B cell (primary cell): ENCODE results near the gene PLCL1. TPM values are rescaled to one million over a fixed set of nuclear protein-coding genes. Genes with fewer than 3 reads are reported as not detected.

Experiments
- ATAC-seq: fragments of 200-7000 bp; cut with Tn5 transposase; one replicate; pipeline ENCODE4 v1.10.0; 2021; ENCODE audit warnings: low read depth, mild to moderate bottlenecking, moderate number of reproducible peaks, moderate library complexity
- CTCF ChIA-PET: fragments of 350-600 bp; sonication (Branson Sonifier 250); formaldehyde crosslinking; loops from one replicate; lab custom pipeline; 2021; ENCODE audit warnings: antibody characterized with exemption, inconsistent platforms; lab: Charles Lee
- POLR2A ChIA-PET: fragments of 350-600 bp; sonication (Branson Sonifier 250); formaldehyde crosslinking; loops from one replicate; lab custom pipeline; 2021; ENCODE audit warnings: antibody characterized with exemption; lab: Charles Lee
- DNase-seq: peaks from one replicate; pipeline ENCODE4 v3.0.0; 2013
- H2AFZ ChIP-seq: 2 replicates; pipeline ENCODE4 v1.6.1; 2012; ENCODE audit warnings: mild to moderate bottlenecking, low read depth, low read length; ENCODE audit not compliant: insufficient read depth, poor library complexity, severe bottlenecking
- H3K27ac ChIP-seq, 2 donors: 1 replicate in 1 of 2; 2 replicates in 1 of 2; pipeline ENCODE4 v1.5.1; 2012 to 2013; ENCODE audit warnings: low read length in 2 of 2, mild to moderate bottlenecking in 2 of 2, moderate library complexity in 1 of 2
- H3K27me3 ChIP-seq, 4 experiments: fragments of 200-600 bp in 1 of 4; sonication (generic) in 1 of 4; replicated peaks in 1 of 4; 1 replicate in 2 of 4; 2 replicates in 2 of 4; pipeline versions ENCODE4 v1.6.1 to v1.7.0; 2013 to 2016; ENCODE audit warnings: low read length in 3 of 4, mild to moderate bottlenecking in 2 of 4, mixed read lengths in 1 of 4, moderate library complexity in 1 of 4; ENCODE audit not compliant: insufficient read depth in 4 of 4, control insufficient read depth in 3 of 4; ENCODE audit errors: control extremely low read depth in 1 of 4
- H3K36me3 ChIP-seq, 2 experiments: replicated peaks in 1 of 2; 1 replicate in 1 of 2; 2 replicates in 1 of 2; pipeline versions ENCODE4 v1.6.1 to v1.7.1; 2013; ENCODE audit warnings: low read length in 1 of 2; ENCODE audit not compliant: insufficient read depth in 2 of 2, control insufficient read depth in 1 of 2; ENCODE audit errors: control extremely low read depth in 1 of 2, extremely low read depth in 1 of 2
- H3K4me1 ChIP-seq, 2 donors: fragments of 200-600 bp in 1 of 2; sonication (generic) in 1 of 2; 1 replicate in 1 of 2; 2 replicates in 1 of 2; pipeline versions ENCODE4 v1.5.1 to v1.6.1; 2013 to 2017; ENCODE audit warnings: low read length in 2 of 2; ENCODE audit not compliant: control insufficient read depth in 2 of 2, insufficient read depth in 2 of 2
- H3K4me2 ChIP-seq: replicated peaks from 2 replicates; pipeline ENCODE3; 2012; ENCODE audit warnings: mild to moderate bottlenecking, low read depth, low read length; ENCODE audit not compliant: poor library complexity, severe bottlenecking
- H3K4me3 ChIP-seq, 5 experiments: fragments of 200-600 bp in 1 of 5; sonication (generic) in 1 of 5; 1 replicate in 3 of 5; 2 replicates in 2 of 5; pipeline versions ENCODE4 v1.5.1 to v1.7.0; 2011 to 2016; ENCODE audit warnings: low read length in 4 of 5, mild to moderate bottlenecking in 4 of 5, low read depth in 2 of 5, control low read depth in 1 of 5, moderate library complexity in 1 of 5; ENCODE audit not compliant: insufficient read depth in 1 of 5; ENCODE audit errors: control extremely low read depth in 1 of 5, extremely low read depth in 1 of 5
- H3K79me2 ChIP-seq: fragments of 200-600 bp; sonication (generic); one replicate; pipeline ENCODE4 v1.6.0; 2016; ENCODE audit warnings: low read length; ENCODE audit not compliant: control insufficient read depth, insufficient read depth
- H3K9ac ChIP-seq: fragments of 200-600 bp; sonication (generic); 2 replicates; pipeline ENCODE4 v1.6.1; 2017; ENCODE audit warnings: mild to moderate bottlenecking, low read length, moderate library complexity
- H3K9me3 ChIP-seq, 3 donors: one replicate each; pipeline versions ENCODE4 v1.6.1 to v1.7.1; 2013; ENCODE audit warnings: low read length in 2 of 3; ENCODE audit not compliant: control insufficient read depth in 2 of 3, insufficient read depth in 1 of 3; ENCODE audit errors: control extremely low read depth in 1 of 3
- H4K20me1 ChIP-seq: 2 replicates; pipeline ENCODE4 v1.6.0; 2012; ENCODE audit warnings: mild to moderate bottlenecking, low read length; ENCODE audit not compliant: insufficient read depth, control insufficient read depth, poor library complexity, severe bottlenecking
- H3K27ac Mint-ChIP-seq: one replicate; pipeline ENCODE4 v1.8.0; 2021; ENCODE audit warnings: mixed read lengths
- H3K27me3 Mint-ChIP-seq: one replicate; pipeline ENCODE4 v1.8.0; 2021; ENCODE audit warnings: mixed read lengths
- H3K4me1 Mint-ChIP-seq: one replicate; pipeline ENCODE4 v1.8.0; 2021; ENCODE audit warnings: mixed read lengths
- H3K4me3 Mint-ChIP-seq: one replicate; pipeline ENCODE4 v1.8.0; 2021; ENCODE audit warnings: mixed read lengths
- H3K9me3 Mint-ChIP-seq: one replicate; pipeline ENCODE4 v1.8.0; 2022; ENCODE audit warnings: mixed read lengths; ENCODE audit not compliant: insufficient read depth
- EZH2 ChIP-seq: IDR thresholded peaks from 2 replicates; pipeline ENCODE4 v1.6.1; 2012; ENCODE audit warnings: borderline replicate concordance, low read depth, mild to moderate bottlenecking, moderate library complexity, low read length; ENCODE audit not compliant: insufficient read depth, poor library complexity, severe bottlenecking
- WGBS: methylation state at CpG from one replicate; pipeline ENCODE4 v1.1.5; 2013; ENCODE audit warnings: missing lambda C conversion rate; ENCODE audit not compliant: insufficient coverage; 5-methylcytosine and 5-hydroxymethylcytosine counted together
- intact Hi-C: fragments of 100-400 bp; cut with micrococcal nuclease; formaldehyde crosslinking; loops from one replicate; pipeline ENCODE4 v1.10.0; 2022
- polyA plus RNA-seq: library from polyadenylated mRNA; depleted of rRNA; stranded (reverse); fragments of >200 nt; gene quantifications from 2 replicates; pipeline ENCODE4 v1.2.3, GENCODE V29; 2012
- total RNA-seq, 2 donors: library from RNA; stranded (reverse); fragments of 120-200 nt in 1 of 2; gene quantifications; 1 replicate in 1 of 2; 2 replicates in 1 of 2; pipeline versions ENCODE4 v1.2.3 to v1.2.4, GENCODE V29; 2013 to 2022
- TF ChIP-seq, protein P1 (sequence below): fragments of 200-600 bp; IDR thresholded peaks from one replicate; pipeline ENCODE4 v1.8.0; 2022; ENCODE audit warnings: antibody characterized with exemption, mild to moderate bottlenecking

The PLCL1 gene
- total and polyA plus RNA-seq, 2 donors (not counting 1 experiment from before 2014, with no cell fraction given): 0.07 to 0.25 TPM

DNA sequence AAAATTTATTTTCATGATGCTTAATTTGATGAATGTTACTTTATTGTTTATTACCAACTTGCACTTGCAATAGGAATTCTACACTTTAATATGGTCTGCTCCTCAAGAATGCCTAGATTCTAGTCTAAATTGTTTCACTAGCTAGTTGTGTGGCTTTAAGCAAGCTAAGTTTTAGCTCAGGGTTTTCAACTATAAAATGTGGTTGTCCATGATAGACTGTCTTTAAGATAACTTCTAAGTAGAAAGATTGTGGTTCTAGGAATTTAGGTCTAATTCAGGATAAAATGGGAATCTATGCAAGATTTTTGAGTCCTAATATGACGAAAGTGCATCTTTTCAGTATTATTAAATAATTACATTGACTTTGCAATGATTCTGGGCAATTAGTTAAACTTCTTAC lies 294.0 kb downstream of the PLCL1 start:
- Mint-ChIP-seq H3K4me1 (no peaks in the 10 kb centered on the region), H3K27me3 (no peaks in the 10 kb centered on the region), H3K9me3 (no peaks in the 10 kb centered on the region), H3K27ac (no peak overlapping the region), H3K4me3 (no peak overlapping the region)
- no peak overlapping the region for H2AFZ ChIP-seq
- no peak overlapping the region for H3K4me2 ChIP-seq
- no peak overlapping the region for H3K4me3 ChIP-seq
- H3K36me3 ChIP-seq: no peaks in the 10 kb centered on the region
- no peak for ATAC-seq
- H3K4me1 ChIP-seq: no peaks in the 10 kb centered on the region
- WGBS: no CpG with 5 or more reads among the region's 1 CpG
- H3K9ac ChIP-seq: no peak overlapping the region
- H3K9me3 ChIP-seq: no peaks in the 10 kb centered on the region
- no peaks in the 10 kb centered on the region for H4K20me1 ChIP-seq
- no peaks in the 10 kb centered on the region for H3K79me2 ChIP-seq
- intact Hi-C loops: no loop called here
- no peaks in the 10 kb centered on the region for H3K27me3 ChIP-seq
- TF ChIP-seq EZH2: no peak
- TF ChIP-seq, protein P1, sequence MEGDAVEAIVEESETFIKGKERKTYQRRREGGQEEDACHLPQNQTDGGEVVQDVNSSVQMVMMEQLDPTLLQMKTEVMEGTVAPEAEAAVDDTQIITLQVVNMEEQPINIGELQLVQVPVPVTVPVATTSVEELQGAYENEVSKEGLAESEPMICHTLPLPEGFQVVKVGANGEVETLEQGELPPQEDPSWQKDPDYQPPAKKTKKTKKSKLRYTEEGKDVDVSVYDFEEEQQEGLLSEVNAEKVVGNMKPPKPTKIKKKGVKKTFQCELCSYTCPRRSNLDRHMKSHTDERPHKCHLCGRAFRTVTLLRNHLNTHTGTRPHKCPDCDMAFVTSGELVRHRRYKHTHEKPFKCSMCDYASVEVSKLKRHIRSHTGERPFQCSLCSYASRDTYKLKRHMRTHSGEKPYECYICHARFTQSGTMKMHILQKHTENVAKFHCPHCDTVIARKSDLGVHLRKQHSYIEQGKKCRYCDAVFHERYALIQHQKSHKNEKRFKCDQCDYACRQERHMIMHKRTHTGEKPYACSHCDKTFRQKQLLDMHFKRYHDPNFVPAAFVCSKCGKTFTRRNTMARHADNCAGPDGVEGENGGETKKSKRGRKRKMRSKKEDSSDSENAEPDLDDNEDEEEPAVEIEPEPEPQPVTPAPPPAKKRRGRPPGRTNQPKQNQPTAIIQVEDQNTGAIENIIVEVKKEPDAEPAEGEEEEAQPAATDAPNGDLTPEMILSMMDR: no peak
- no peak for DNase-seq
- ChIA-PET CTCF (no interaction called here), POLR2A (no interaction called here)
- no peak overlapping the region for H3K27ac ChIP-seq

DNA sequence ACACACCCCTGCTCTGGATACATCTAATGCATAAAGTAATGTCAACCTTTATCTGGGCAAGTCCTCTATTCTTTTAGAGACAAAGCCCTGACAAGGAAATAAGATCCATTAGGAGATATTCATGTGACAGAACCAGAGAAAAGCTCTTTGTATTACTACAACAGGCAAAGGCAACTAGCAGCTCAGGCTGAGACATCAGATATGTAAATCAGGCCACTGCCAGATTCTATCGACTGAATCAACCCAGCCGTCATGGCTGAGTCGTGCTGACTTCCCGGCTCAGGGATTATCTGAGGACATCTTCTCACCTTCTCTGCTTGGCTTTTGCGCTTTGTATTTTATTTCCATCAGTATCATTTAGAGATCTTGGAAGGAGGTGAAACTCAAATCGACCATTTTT lies 294.5 kb downstream of the PLCL1 start:
- TF ChIP-seq EZH2: no peak
- TF ChIP-seq, protein P1: no peak
- CTCF ChIA-PET: no interaction called here

More for the DNA sequence above, 294.5 kb downstream of the PLCL1 start:
- Mint-ChIP-seq H3K4me3 (no peak overlapping the region), H3K27ac (no peak overlapping the region), H3K4me1 (no peaks in the 10 kb centered on the region), H3K9me3 (no peaks in the 10 kb centered on the region), H3K27me3 (no peaks in the 10 kb centered on the region)
- 78% methylated on average over 4 of the region's 6 CpGs for WGBS
- H3K4me2 ChIP-seq: no peak overlapping the region
- no peaks in the 10 kb centered on the region for H3K9me3 ChIP-seq
- no peak for DNase-seq
- no peak overlapping the region for H3K4me3 ChIP-seq
- ATAC-seq: no peak
- H2AFZ ChIP-seq: no peak overlapping the region
- H3K27ac ChIP-seq: no peak overlapping the region
- no peaks in the 10 kb centered on the region for H3K27me3 ChIP-seq
- no peak overlapping the region for H3K9ac ChIP-seq
- POLR2A ChIA-PET: no interaction called here
- no peaks in the 10 kb centered on the region for H4K20me1 ChIP-seq
- intact Hi-C loops: no loop called here
- H3K79me2 ChIP-seq: no peaks in the 10 kb centered on the region
- no peaks in the 10 kb centered on the region for H3K36me3 ChIP-seq
- no peaks in the 10 kb centered on the region for H3K4me1 ChIP-seq
